ENCODE results near the gene BCL2L2. TPM values are rescaled to one million over a fixed set of nuclear protein-coding genes. Genes with fewer than 3 reads are reported as not detected.
"Not testable (repeated sequence)": the region's sequence is repeated elsewhere in the genome, so short reads cannot be mapped to it uniquely, and the experiment has no call there.

BCL2L2 gene
- total RNA-seq, result 5.0 and 5.4 TPM in 2 replicates

- intact Hi-C loops (cut with micrococcal nuclease), result loop anchor here (10.0 kb wide), 2 partner anchors 752 to 838 kb away; partner anchors contain the start of genes EMC9, PSME2 and RNF31
Observed at GRCh38 chr14:23306412-23307145, at the start of gene BCL2L2. BCL2L2 (plus strand) TSS chr14:23306833; CDS start chr14:23307768, 935 bp downstream.

- intact Hi-C loops (cut with micrococcal nuclease), result no loop called here
Observed at GRCh38 chr14:23258256-23258655, 48.4 kb upstream of the BCL2L2 start.

- intact Hi-C loops (cut with micrococcal nuclease), result no loop called here
Observed at GRCh38 chr14:23259426-23259825, 47.2 kb upstream of the BCL2L2 start.

GRCh38 chr14:23260849-23261248, 45.8 kb upstream of the BCL2L2 start:
- intact Hi-C loops (cut with micrococcal nuclease), result not testable (repeated sequence)

GRCh38 chr14:23269193-23269592, 37.4 kb upstream of the BCL2L2 start:
- intact Hi-C loops (cut with micrococcal nuclease), result no loop called here

- intact Hi-C loops (cut with micrococcal nuclease), result no loop called here
Observed at GRCh38 chr14:23275412-23275811, 31.2 kb upstream of the BCL2L2 start.

GRCh38 chr14:23277189-23277588, 29.4 kb upstream of the BCL2L2 start:
- intact Hi-C loops (cut with micrococcal nuclease), result no loop called here

GRCh38 chr14:23277928-23278327, 28.7 kb upstream of the BCL2L2 start:
- intact Hi-C loops (cut with micrococcal nuclease), result not testable (repeated sequence)

GRCh38 chr14:23281247-23281646, 25.4 kb upstream of the BCL2L2 start:
- intact Hi-C loops (cut with micrococcal nuclease), result no loop called here

GRCh38 chr14:23284654-23285529, 21.7 kb upstream of the BCL2L2 start:
- intact Hi-C loops (cut with micrococcal nuclease), result loop anchor here (5.0 kb wide), 2 partner anchors 98 to 698 kb away; partner anchors contain the start of gene DAD1

GRCh38 chr14:23285530-23286019, 21.1 kb upstream of the BCL2L2 start:
- intact Hi-C loops (cut with micrococcal nuclease), result loop anchor here (1.0 to 5.0 kb wide), 11 partner anchors 10 to 698 kb away; partner anchors contain the start of genes ACIN1, C14orf119, DAD1 and NGDN

- intact Hi-C loops (cut with micrococcal nuclease), result loop anchor here (1.0 to 5.0 kb wide), 11 partner anchors 9 to 699 kb away; partner anchors contain the start of genes ACIN1, C14orf119, DAD1 and NGDN
Observed at GRCh38 chr14:23286020-23286901, 20.4 kb upstream of the BCL2L2 start, which contains the start of gene HOMEZ. HOMEZ (minus strand) TSS chr14:23286132; CDS start chr14:23285952, 180 bp downstream.

GRCh38 chr14:23286902-23287479, 19.6 kb upstream of the BCL2L2 start:
- intact Hi-C loops (cut with micrococcal nuclease), result loop anchor here (1.0 to 5.0 kb wide), 11 partner anchors 8 to 700 kb away; partner anchors contain the start of genes ACIN1, C14orf119, DAD1 and NGDN

- intact Hi-C loops (cut with micrococcal nuclease), result loop anchor here (1.0 to 2.0 kb wide), 5 partner anchors 9 to 309 kb away; partner anchors contain the start of genes HOMEZ and RNF212B
Observed at GRCh38 chr14:23294734-23295561, 11.7 kb upstream of the BCL2L2 start.

GRCh38 chr14:23296012-23296777, 10.4 kb upstream of the BCL2L2 start:
- intact Hi-C loops (cut with micrococcal nuclease), result no loop called here

GRCh38 chr14:23297096-23297495, 9.5 kb upstream of the BCL2L2 start:
- intact Hi-C loops (cut with micrococcal nuclease), result no loop called here

GRCh38 chr14:23297611-23298277, 8.9 kb upstream of the BCL2L2 start:
- intact Hi-C loops (cut with micrococcal nuclease), result no loop called here
